Transverse colon (tissue), 3 donors: ENCODE data around the gene CSF3R.

ENCODE experiments used
- POLR2A ChIP-seq: fragments of 450-650 bp; IDR thresholded peaks from one replicate; pipeline ENCODE4 v1.6.1; 2016; ENCODE audit warnings: antibody characterized with exemption, mild to moderate bottlenecking, moderate library complexity
- TF ChIP-seq, protein P1 (sequence below), 5 experiments: fragments of 200-600 bp in 3 of 5; fragments of 450-650 bp in 2 of 5; sonication (generic) in 3 of 5; IDR thresholded peaks; 1 replicate in 2 of 5; 2 replicates in 3 of 5; pipeline ENCODE4 v1.5.1; 2016 to 2017; ENCODE audit warnings: antibody characterized with exemption in 5 of 5, inconsistent platforms in 3 of 5, mild to moderate bottlenecking in 2 of 5, moderate library complexity in 1 of 5

DNA sequence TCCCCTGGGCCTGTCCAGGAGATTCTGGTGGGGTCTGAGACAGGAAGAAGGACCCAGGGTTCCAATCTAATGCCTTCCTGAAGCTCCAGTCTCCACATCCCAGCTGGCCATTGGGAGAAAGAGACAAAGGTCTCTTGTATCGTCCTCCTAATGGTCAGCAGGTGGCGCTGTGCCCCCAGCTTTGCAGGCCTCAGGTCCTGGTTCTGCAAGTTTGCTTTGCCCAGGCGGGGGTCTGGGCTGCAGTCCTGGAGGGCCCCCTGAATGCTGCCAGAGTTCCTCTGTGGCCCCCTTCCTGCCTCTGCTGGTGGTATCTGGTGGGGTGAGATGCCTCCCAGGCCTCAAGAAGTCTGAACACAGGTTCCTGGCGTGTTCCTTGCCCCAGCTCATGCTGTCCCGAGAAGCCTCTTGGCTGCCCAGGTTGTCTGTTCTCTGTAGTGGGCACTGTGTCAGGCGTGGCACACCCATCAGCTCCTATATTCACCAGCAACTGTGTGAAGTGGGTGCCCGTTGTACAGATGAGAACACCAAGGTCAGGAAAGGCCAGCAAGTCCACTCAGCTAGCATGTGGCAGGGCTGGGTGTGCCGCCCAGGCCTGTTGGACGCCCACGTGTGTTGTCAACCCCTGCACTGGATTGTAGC, 33.8 kb upstream of the CSF3R start:
- TF ChIP-seq, protein P1, sequence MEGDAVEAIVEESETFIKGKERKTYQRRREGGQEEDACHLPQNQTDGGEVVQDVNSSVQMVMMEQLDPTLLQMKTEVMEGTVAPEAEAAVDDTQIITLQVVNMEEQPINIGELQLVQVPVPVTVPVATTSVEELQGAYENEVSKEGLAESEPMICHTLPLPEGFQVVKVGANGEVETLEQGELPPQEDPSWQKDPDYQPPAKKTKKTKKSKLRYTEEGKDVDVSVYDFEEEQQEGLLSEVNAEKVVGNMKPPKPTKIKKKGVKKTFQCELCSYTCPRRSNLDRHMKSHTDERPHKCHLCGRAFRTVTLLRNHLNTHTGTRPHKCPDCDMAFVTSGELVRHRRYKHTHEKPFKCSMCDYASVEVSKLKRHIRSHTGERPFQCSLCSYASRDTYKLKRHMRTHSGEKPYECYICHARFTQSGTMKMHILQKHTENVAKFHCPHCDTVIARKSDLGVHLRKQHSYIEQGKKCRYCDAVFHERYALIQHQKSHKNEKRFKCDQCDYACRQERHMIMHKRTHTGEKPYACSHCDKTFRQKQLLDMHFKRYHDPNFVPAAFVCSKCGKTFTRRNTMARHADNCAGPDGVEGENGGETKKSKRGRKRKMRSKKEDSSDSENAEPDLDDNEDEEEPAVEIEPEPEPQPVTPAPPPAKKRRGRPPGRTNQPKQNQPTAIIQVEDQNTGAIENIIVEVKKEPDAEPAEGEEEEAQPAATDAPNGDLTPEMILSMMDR (IDR thresholded peaks at IDR 0.05) = peak; percentile 46 to 71 (median 56)
- TF ChIP-seq POLR2A = no peak
